ENCODE measurements around the gene ACIN1.
A peak's percentile ranks its signal among the peaks of the same experiment; 100 is the strongest.
"Not testable (repeated sequence)": the region's sequence is repeated elsewhere in the genome, so short reads cannot be mapped to it uniquely, and the experiment has no call there.

ACIN1 gene

GRCh38 chr14:23040100-23040499, 54.8 kb downstream of the ACIN1 start:
- DNase-seq = no peak

- no peak for DNase-seq
Measured at GRCh38 chr14:23035303-23036144, 59.4 kb downstream of the ACIN1 start.

- peak; percentile 96 for DNase-seq
Measured at GRCh38 chr14:23034498-23035302, 60.2 kb downstream of the ACIN1 start, which contains the start of gene PSMB5. PSMB5 (minus strand) TSS chr14:23034900; CDS start chr14:23034881, 19 bp downstream.

GRCh38 chr14:23033801-23034497, 61.0 kb downstream of the ACIN1 start:
- no peak for DNase-seq

- DNase-seq = no peak
Measured at GRCh38 chr14:23033251-23033727, 61.6 kb downstream of the ACIN1 start.

- DNase-seq = no peak
Measured at GRCh38 chr14:23030936-23031335, 64.0 kb downstream of the ACIN1 start.

- peak; percentile 52 for DNase-seq
Measured at GRCh38 chr14:23028799-23029198, 66.1 kb downstream of the ACIN1 start.

- DNase-seq = no peak
Measured at GRCh38 chr14:23025151-23025814, 69.7 kb downstream of the ACIN1 start.

GRCh38 chr14:23024612-23025075, 70.3 kb downstream of the ACIN1 start:
- no peak for DNase-seq

- DNase-seq = no peak
Measured at GRCh38 chr14:23023795-23024152, 71.2 kb downstream of the ACIN1 start.

- DNase-seq = no peak
Measured at GRCh38 chr14:23023022-23023794, 71.7 kb downstream of the ACIN1 start.

- no peak for DNase-seq
Measured at GRCh38 chr14:23021889-23022442, 73.0 kb downstream of the ACIN1 start.

GRCh38 chr14:23021434-23021833, 73.5 kb downstream of the ACIN1 start:
- no peak for DNase-seq

- no peak for DNase-seq
Measured at GRCh38 chr14:23020143-23021128, 74.5 kb downstream of the ACIN1 start.

- no peak for DNase-seq
Measured at GRCh38 chr14:23018107-23018506, 76.8 kb downstream of the ACIN1 start.

- DNase-seq = no peak
Measured at GRCh38 chr14:23017091-23017490, 77.8 kb downstream of the ACIN1 start.

- no peak for DNase-seq
Measured at GRCh38 chr14:23015618-23016017, 79.3 kb downstream of the ACIN1 start.

GRCh38 chr14:23013749-23014054, 81.2 kb downstream of the ACIN1 start:
- not testable (repeated sequence) for DNase-seq

GRCh38 chr14:23013054-23013748, 81.7 kb downstream of the ACIN1 start:
- DNase-seq = no peak

Data from activated CD4-positive, alpha-beta T cell treated with anti-CD3 and anti-CD28 coated beads, Interleukin-10, Interleukin-2, amounts not matched to agents 100 ng/mL and 50 ng/mL, durations not matched to agents 16 hours and 8 hours (primary cell).